Activated CD4-positive, alpha-beta T cell treated with anti-CD3 and anti-CD28 coated beads, Interleukin-2, amount 50 U/mL, for 4 hours (primary cell): ENCODE data around the gene RBM6.
"Not testable (repeated sequence)": the region's sequence is repeated elsewhere in the genome, so short reads cannot be mapped to it uniquely, and the experiment has no call there.

Source experiments
- DNase-seq, 2 experiments: peaks; one replicate each; pipeline ENCODE4 v3.0.0-alpha.2; 2020

RBM6 gene

GRCh38 chr3:49994476-49994875 lies 54.5 kb downstream of the RBM6 start:
- no peak for DNase-seq

GRCh38 chr3:49996016-49996415 lies 56.1 kb downstream of the RBM6 start:
- DNase-seq: no peak

- DNase-seq: no peak
Observed at GRCh38 chr3:49997862-49998261, 57.9 kb downstream of the RBM6 start.

GRCh38 chr3:49998326-49998725 lies 58.4 kb downstream of the RBM6 start:
- no peak for DNase-seq

GRCh38 chr3:50001511-50001910 lies 61.6 kb downstream of the RBM6 start:
- DNase-seq: no peak

- no peak for DNase-seq
Observed at GRCh38 chr3:50003216-50003615, 63.3 kb downstream of the RBM6 start.

GRCh38 chr3:50003824-50004223 lies 63.9 kb downstream of the RBM6 start:
- DNase-seq: no peak

- DNase-seq: no peak
Observed at GRCh38 chr3:50008931-50009330, 69.0 kb downstream of the RBM6 start.

GRCh38 chr3:50010959-50011358 lies 71.0 kb downstream of the RBM6 start:
- DNase-seq: no peak

GRCh38 chr3:50015918-50016317 lies 76.0 kb downstream of the RBM6 start:
- peak in 1 of 2 experiments; percentile 2 for DNase-seq

- no peak for DNase-seq
Observed at GRCh38 chr3:50028346-50028745, 88.4 kb downstream of the RBM6 start.

GRCh38 chr3:50031201-50031600 lies 91.3 kb downstream of the RBM6 start:
- DNase-seq: not testable (repeated sequence)

GRCh38 chr3:50044976-50045375 lies 105.0 kb downstream of the RBM6 start:
- no peak for DNase-seq

- no peak for DNase-seq
Observed at GRCh38 chr3:50047426-50047825, 107.5 kb downstream of the RBM6 start.

- DNase-seq: no peak
Observed at GRCh38 chr3:50050361-50050760, 110.4 kb downstream of the RBM6 start.

GRCh38 chr3:50057756-50058155 lies 117.8 kb downstream of the RBM6 start:
- DNase-seq: no peak

GRCh38 chr3:50068134-50068533 lies 128.2 kb downstream of the RBM6 start:
- no peak for DNase-seq

- DNase-seq: no peak
Observed at GRCh38 chr3:50078091-50078490, 138.1 kb downstream of the RBM6 start.

GRCh38 chr3:50078622-50079021 lies 138.7 kb downstream of the RBM6 start:
- no peak for DNase-seq

GRCh38 chr3:50084951-50085350 lies 145.0 kb downstream of the RBM6 start:
- DNase-seq: not testable (repeated sequence)

GRCh38 chr3:50088725-50089608 lies 149.0 kb downstream of the RBM6 start, which contains the start of gene RBM5:
RBM5 (plus strand) TSS chr3:50088919; CDS start chr3:50090435, 1,516 bp downstream.
- DNase-seq: peak; percentile 88 to 89

GRCh38 chr3:50089609-50089945 lies 149.6 kb downstream of the RBM6 start:
- no peak for DNase-seq

- no peak for DNase-seq
Observed at GRCh38 chr3:50090984-50091383, 151.0 kb downstream of the RBM6 start.

- DNase-seq: no peak
Observed at GRCh38 chr3:50095352-50095998, 155.5 kb downstream of the RBM6 start.
